IPS DF 6.9 (cell line): Measurements from ENCODE around the gene PPP1R12C.

ENCODE experiments used
- DNase-seq: peaks from one replicate; pipeline ENCODE4 v3.0.0-alpha.2; 2013; ENCODE audit warnings: low read depth, low spot score
- H3K27ac ChIP-seq: one replicate; pipeline ENCODE4 v1.5.1; 2013; ENCODE audit warnings: low read length, control low read depth
- H3K27me3 ChIP-seq: 2 replicates; pipeline ENCODE4 v1.6.1; 2013; ENCODE audit warnings: mild to moderate bottlenecking, low read length; ENCODE audit not compliant: control insufficient read depth, insufficient read depth
- H3K36me3 ChIP-seq: 2 replicates; pipeline ENCODE4 v1.6.1; 2013; ENCODE audit warnings: low read length; ENCODE audit not compliant: control insufficient read depth, insufficient read depth
- H3K4me1 ChIP-seq: 2 replicates; pipeline ENCODE4 v1.6.1; 2013; ENCODE audit warnings: low read length; ENCODE audit not compliant: control insufficient read depth, insufficient read depth
- H3K4me3 ChIP-seq: 2 replicates; pipeline ENCODE4 v1.5.1; 2013; ENCODE audit warnings: mild to moderate bottlenecking, low read length
- H3K9me3 ChIP-seq: 2 replicates; pipeline ENCODE4 v1.6.1; 2013; ENCODE audit warnings: low read length, inconsistent platforms; ENCODE audit not compliant: control insufficient read depth, insufficient read depth
- WGBS: extraction: QIAGEN DNeasy Blood & Tissue Kit; methylation state at CpG from one replicate; pipeline ENCODE4 v1.1.7; 2013; ENCODE audit warnings: mixed read lengths, missing lambda C conversion rate; ENCODE audit not compliant: insufficient read length, insufficient coverage; 5-methylcytosine and 5-hydroxymethylcytosine counted together

The PPP1R12C gene

DNA sequence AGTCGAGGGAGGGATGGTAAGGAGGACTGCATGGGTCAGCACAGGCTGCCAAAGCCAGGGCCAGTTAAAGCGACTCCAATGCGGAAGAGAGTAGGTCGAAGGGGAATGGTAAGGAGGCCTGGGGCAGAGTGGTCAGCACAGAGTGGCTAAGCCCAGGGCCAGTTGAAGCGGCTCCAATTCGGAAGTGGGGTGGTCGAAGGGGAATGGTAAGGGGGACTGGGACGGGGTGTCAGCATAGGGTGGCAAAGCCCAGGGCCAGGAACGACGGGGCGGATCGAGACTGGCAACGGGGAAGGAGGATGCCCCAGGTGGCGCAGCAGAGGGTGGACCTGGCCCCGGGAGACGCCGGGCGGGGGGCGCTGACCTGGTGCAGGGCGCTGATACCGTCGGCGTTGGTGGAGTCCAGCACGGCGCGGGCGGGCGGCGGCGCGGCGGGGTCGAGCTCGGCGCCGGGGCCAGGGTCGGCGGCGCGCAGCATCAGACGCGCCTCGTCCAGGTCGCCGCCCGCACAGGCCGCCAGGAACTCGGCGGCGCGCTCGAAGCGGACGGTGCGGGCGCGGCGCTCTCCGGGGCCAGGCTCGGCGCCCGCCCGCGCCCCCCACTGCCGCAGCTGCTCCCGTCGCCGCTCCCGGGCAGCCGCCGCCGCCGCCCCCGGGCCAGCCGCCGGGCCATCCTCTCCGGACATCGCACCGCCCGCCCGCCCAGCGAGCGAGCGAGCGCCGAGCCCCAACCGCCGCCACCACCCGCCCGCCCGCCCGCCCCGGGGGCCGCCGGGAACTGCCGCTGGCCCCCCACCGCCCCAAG lies at the start of gene PPP1R12C:
PPP1R12C (minus strand) TSS at position 779 of the 804 bp plus-strand sequence; CDS start at position 685, 94 bp downstream.
- Histone ChIP-seq H3K4me3 (peak within 1 kb of the TSS; percentile 89), H3K9me3 (no peaks in the 10 kb centered on the region), H3K36me3 (peaks cover 4% of the 10 kb centered on the region; the same call in 1 of the 2 replicates), H3K27ac (no peak within 1 kb of the TSS), H3K27me3 (no peaks in the 10 kb centered on the region), H3K4me1 (peaks cover 2% of the 10 kb centered on the region; the same call in 1 of the 2 replicates)
- no CpG with 5 or more reads among the region's 97 CpGs for WGBS
- no peak for DNase-seq

DNA sequence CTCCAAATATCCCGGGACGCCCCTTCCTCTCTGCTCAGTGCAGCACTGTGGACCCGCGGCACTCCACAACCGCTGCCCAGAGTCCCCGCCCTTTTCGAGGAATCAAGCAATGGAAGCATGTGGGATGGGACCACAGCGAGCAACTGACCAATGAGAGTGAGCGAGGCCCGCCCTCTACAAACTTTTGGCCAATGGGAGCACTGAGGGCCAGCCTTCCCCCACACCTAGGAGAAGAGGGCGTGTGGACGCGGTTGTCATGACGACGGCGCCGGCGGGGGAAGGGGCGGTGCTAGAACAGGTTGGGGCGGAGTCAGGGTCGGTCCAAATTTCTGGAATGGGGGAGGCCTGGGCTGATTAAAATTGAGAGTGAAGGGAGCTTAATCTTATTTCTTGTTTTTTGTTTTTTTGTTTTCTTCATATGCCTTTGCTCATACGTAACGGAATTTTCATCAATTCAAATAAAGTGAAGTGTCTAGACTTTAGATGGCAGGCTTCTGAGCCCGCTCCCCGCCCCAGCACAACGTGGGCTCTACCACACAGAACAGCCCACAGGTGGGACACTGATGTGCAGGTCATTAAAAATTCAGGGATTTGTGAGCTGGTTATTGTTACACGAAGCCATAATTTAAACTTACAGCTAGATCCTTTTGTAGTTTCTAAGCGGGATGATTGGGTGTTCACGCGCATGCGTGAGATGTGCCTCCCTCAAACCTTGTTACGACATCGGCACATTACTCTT lies 49.3 kb upstream of the PPP1R12C start, which contains the start of gene DNAAF3:
DNAAF3 (minus strand) TSS at position 84 of the 739 bp plus-strand sequence. CDS start 200 bp downstream, outside the sequence.
- no peak within 1 kb of the TSS for H3K27ac ChIP-seq
- H3K27me3 ChIP-seq, result no peaks in the 10 kb centered on the region; the same call in 1 of the 2 replicates
- no peaks in the 10 kb centered on the region for H3K4me1 ChIP-seq
- H3K9me3 ChIP-seq, result no peaks in the 10 kb centered on the region
- H3K4me3 ChIP-seq, result peak within 1 kb of the TSS; percentile 40; the same call in 1 of the 2 replicates
- no peaks in the 10 kb centered on the region for H3K36me3 ChIP-seq
- DNase-seq, result no peak
- WGBS, result no CpG with 5 or more reads among the region's 33 CpGs

DNA sequence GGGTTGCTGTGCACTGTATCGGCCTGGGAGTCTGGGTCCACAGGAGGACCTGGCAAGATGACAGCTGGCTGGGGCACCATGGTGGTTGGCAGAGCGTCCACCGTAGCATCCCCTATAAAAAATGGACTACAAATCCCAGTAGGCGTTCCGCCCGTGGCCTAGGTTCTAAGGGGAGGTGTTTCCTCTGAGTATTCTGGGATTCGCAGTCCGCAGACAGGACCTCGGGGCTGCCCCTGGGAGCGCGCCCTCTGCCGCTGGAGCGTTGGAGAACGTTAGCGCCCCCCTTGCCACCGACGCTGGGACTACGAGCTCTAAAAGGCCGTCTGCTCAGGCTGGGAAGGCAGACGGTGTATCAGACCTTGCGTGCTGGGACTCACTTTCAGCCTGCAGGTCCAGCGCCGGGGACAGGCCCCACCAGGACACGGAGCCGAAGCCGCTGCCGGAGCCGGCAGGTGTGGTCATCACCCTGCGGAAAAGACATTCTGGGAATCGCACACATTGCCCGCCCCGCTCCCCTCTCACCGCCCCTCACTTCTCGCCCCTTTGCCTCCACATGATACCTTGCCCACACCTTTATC lies 48.6 kb upstream of the PPP1R12C start:
- no CpG with 5 or more reads among the region's 34 CpGs for WGBS
- Histone ChIP-seq H3K27me3 (no peaks in the 10 kb centered on the region; the same call in 1 of the 2 replicates), H3K4me3 (peak overlapping the region; percentile 40; the same call in 1 of the 2 replicates)

DNA sequence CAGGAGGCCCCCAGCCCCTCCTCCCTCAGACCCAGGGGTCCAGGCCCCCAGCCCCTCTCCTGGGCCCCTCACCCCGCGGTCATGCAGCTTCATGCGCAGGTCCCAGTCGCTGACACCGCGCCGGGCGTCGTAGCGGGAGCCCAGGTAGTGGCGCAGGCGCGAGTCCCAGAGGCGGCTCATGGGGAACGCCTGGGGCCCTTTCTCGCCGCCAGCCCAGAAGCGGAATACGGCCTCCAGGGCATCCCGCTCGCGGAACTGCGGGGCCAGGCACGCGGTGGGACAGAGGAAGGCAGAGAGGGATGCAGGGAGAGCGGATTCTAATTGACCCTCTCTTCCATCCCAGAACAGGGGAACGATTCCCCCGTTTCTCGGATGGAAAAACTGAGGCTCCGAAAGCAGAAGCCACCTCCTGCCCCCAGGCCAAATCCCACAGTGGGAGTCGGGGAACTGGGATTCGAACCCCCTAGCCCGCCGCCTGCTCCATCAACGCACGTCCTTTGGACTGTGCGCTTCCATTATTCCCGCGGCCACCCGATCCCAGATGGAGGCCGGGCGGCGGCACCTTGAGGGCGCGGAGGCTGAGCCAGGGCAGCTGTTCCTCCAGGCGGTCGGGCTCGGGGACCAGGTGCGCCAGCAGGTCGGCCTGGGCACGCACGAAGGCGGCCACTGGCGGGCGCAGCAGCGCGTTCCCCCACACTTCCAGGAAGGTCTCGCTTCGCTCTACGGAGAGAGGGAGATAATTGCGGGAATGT lies 44.3 kb upstream of the PPP1R12C start:
- no peaks in the 10 kb centered on the region; the same call in 1 of the 2 replicates for H3K27me3 ChIP-seq
- H3K36me3 ChIP-seq, result no peaks in the 10 kb centered on the region
- H3K4me1 ChIP-seq, result peaks cover 7% of the 10 kb centered on the region
- no peak for DNase-seq
- no peak overlapping the region for H3K4me3 ChIP-seq
- no CpG with 5 or more reads among the region's 61 CpGs for whole genome bisulfite sequencing
- H3K27ac ChIP-seq, result no peak overlapping the region
- H3K9me3 ChIP-seq, result no peaks in the 10 kb centered on the region

More for the DNA sequence above, 48.6 kb upstream of the PPP1R12C start:
- Histone ChIP-seq H3K27ac (no peak overlapping the region), H3K9me3 (no peaks in the 10 kb centered on the region), H3K36me3 (no peaks in the 10 kb centered on the region), H3K4me1 (peaks cover 1% of the 10 kb centered on the region; the same call in 1 of the 2 replicates)
- no peak for DNase-seq

DNA sequence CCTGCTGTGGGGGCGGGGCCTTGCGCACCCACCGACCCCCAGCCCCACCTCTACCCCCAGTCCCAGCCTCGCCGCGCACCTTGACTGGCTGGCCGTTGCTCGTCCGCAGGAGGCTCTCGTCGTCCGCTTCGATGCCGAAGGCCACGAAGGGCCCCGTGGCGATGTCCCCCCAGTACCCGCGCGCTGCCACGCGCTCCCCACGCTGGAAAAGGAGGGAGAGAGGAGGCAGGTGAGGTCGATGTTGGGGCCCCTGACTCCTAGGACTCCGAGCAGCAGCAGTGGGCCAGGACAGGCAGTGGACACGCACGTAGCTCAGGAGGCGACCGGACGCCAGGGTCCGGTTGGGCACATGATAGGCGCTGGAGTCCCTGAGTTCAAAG lies 43.5 kb upstream of the PPP1R12C start:
- H3K9me3 ChIP-seq, result no peaks in the 10 kb centered on the region
- no peak overlapping the region for H3K27ac ChIP-seq
- no peak for DNase-seq
- peaks cover 7% of the 10 kb centered on the region for H3K4me1 ChIP-seq
- WGBS, result no CpG with 5 or more reads among the region's 32 CpGs
- H3K27me3 ChIP-seq, result no peaks in the 10 kb centered on the region; the same call in 1 of the 2 replicates
- peak overlapping the region; percentile 29; the same call in 1 of the 2 replicates for H3K4me3 ChIP-seq
- no peaks in the 10 kb centered on the region for H3K36me3 ChIP-seq

DNA sequence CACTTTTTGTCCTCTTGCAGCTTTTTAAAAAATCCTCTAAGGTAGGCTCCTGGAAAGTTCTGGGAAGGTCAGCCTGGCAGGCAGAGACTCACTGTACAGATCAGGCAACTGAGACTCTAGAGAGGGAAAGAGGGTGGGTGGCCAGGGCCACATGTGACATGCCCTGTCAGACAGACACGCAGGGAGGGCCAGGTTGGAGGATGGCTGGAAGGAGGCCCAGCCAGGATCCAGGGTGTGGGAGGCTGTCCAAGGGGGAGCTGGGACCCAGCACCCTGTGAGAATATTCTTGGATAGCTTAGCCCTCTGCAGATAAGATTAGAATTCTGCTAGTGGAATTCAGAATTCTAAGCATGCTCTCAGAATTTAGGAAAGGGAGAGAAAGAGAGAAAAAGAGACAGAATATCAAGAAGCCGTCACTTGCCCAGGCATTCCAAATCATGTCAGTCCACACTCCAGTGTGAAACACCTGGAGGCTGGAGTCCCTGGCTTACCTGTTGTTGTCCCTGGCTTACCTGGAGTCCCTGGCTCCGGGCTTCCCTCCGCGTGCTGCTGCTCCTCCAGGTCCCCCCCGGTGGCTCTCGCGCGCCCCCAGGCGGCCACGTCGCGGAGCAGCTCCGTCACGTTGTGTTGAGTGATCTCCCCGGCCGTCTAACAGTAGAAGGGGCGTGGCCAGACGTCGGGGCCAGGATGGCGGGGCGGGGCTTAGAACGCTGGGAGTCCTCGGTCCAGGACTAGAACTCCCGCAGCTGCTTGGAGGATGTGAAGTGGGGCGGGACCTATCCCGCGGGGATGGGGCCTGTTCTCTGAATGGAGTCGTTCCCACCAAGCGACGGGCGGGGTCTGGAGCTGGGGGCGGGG lies 42.9 kb upstream of the PPP1R12C start:
- H3K4me3 ChIP-seq, result no peak overlapping the region; the same call in 1 of the 2 replicates

DNA sequence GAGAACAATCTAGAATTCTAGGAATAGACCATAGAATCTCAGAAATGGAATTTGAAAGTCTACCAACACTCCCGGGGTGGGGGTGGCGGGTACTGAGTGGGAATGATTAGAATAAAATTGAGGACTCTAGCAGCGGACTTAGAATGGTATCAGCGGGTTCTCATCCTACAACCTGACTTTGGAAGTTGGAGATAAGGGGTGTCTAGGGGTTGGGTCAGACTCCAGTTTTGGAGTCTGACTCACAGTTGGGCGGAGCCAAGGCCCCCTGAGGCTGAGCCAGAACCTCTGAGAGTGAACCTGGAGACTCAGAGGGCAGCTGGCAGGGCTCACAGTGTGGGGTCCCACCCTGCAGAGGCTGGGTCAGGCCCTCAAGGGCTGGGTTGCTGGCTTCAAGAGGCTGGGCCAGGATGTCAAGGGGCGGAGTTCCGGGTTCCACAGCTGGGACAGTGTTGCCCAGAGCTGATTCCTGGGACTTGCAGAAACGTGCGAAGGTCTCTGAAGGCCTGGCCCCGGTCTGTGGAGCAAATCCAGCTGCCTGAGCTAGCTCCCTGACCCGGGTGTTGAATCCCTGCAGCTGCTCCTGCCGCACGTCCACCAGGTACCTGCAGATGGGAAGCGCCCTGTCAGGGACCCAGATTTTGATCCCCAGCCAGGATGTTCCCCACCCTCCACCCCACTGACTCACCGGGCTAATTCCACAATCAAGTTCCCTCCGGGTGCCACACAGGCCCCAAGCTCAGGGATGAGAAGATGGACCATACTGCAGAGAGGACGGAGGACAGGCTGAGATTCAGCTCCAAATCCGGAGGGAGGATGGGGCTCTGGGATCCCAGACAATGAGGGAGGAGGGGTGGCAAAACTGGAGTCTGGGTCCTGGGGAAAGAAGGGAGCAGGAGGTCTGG lies 41.7 kb upstream of the PPP1R12C start:
- Histone ChIP-seq H3K9me3 (no peaks in the 10 kb centered on the region), H3K27me3 (no peaks in the 10 kb centered on the region; the same call in 1 of the 2 replicates), H3K36me3 (no peaks in the 10 kb centered on the region), H3K4me1 (peaks cover 7% of the 10 kb centered on the region), H3K4me3 (no peak overlapping the region), H3K27ac (no peak overlapping the region)
- WGBS, result no CpG with 5 or more reads among the region's 18 CpGs
- DNase-seq, result no peak

More for the DNA sequence above, 42.9 kb upstream of the PPP1R12C start:
- Histone ChIP-seq H3K27me3 (no peaks in the 10 kb centered on the region; the same call in 1 of the 2 replicates), H3K27ac (no peak overlapping the region), H3K9me3 (no peaks in the 10 kb centered on the region), H3K36me3 (no peaks in the 10 kb centered on the region), H3K4me1 (peaks cover 7% of the 10 kb centered on the region)
- WGBS, result no CpG with 5 or more reads among the region's 33 CpGs
- no peak for DNase-seq

DNA sequence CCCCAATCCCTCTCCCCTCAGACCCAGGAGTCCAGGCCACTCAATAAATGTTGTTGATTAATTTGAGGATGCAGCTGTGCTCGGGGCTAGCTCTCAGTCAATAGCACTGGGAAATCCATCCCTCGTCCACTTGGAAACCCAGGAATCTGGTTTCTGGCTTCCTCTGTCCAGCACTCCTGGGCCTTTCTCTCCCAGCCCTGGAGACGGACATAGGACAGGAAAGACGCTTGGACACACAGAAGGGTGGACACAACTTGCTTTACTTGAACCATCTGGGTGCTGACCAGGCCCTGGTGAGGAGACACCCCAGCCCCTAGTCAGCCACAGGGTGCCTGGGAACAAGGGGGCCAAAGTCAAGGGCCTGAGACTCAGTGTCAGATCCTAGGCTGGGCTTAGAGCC lies 41.0 kb upstream of the PPP1R12C start:
- H3K9me3 ChIP-seq, result no peaks in the 10 kb centered on the region
- no peak overlapping the region for H3K4me3 ChIP-seq
- H3K4me1 ChIP-seq, result peaks cover 7% of the 10 kb centered on the region
- H3K27me3 ChIP-seq, result no peaks in the 10 kb centered on the region; the same call in 1 of the 2 replicates
- no peaks in the 10 kb centered on the region for H3K36me3 ChIP-seq
- DNase-seq, result no peak
- no CpG with 5 or more reads among the region's 4 CpGs for WGBS
- no peak overlapping the region for H3K27ac ChIP-seq
